PC-9 (cell line): Measurements from ENCODE around the gene ANKRD36C. TPM values are rescaled to one million over a fixed set of nuclear protein-coding genes. Genes with fewer than 3 reads are reported as not detected.
"Not testable (repeated sequence)": the region's sequence is repeated elsewhere in the genome, so short reads cannot be mapped to it uniquely, and the experiment has no call there.

Experiments
- BruUV-seq: library from RNA; stranded (reverse); fragments of 400-500 nt; replicated peaks from 2 replicates; lab custom pipeline; 2021; lab: Mats Ljungman, UMichigan
- CTCF ChIA-PET: fragments of 300-600 bp; sonication (Branson Sonifier 250); formaldehyde crosslinking; loops from one replicate; lab custom pipeline; 2022; ENCODE audit warnings: antibody characterized with exemption; lab: Charles Lee
- POLR2A ChIA-PET: fragments of 300-600 bp; sonication (Branson Sonifier 250); formaldehyde crosslinking; loops from one replicate; lab custom pipeline; 2022; ENCODE audit warnings: antibody characterized with exemption; ENCODE audit not compliant: unreplicated experiment; lab: Charles Lee
- DNase-seq, 2 experiments: peaks; one replicate each; pipeline versions ENCODE4 v3.0.0 to v3.0.0-alpha.2; 2015 to 2022; ENCODE audit warnings: mixed read lengths in 1 of 2
- H2AFZ ChIP-seq: fragments of 200-600 bp; sonication (generic); 2 replicates; pipeline ENCODE4 v1.8.1; 2017; ENCODE audit warnings: antibody characterized with exemption
- H3F3A ChIP-seq: fragments of 200-600 bp; sonication (generic); 2 replicates; pipeline ENCODE4 v1.8.1; 2017; ENCODE audit warnings: antibody characterized with exemption, mild to moderate bottlenecking, low read depth; ENCODE audit not compliant: insufficient read depth
- H3K27ac ChIP-seq: fragments of 200-600 bp; sonication (generic); 2 replicates; pipeline ENCODE4 v1.6.1; 2016; ENCODE audit warnings: mixed run types
- H3K27me3 ChIP-seq: fragments of 200-600 bp; sonication (generic); 2 replicates; pipeline ENCODE4 v1.6.1; 2016; ENCODE audit warnings: low read depth, mixed run types; ENCODE audit not compliant: insufficient read depth
- H3K36me3 ChIP-seq: fragments of 200-600 bp; sonication (generic); 2 replicates; pipeline ENCODE4 v1.6.1; 2016; ENCODE audit warnings: low read depth, mixed run types
- H3K4me1 ChIP-seq: fragments of 200-600 bp; sonication (generic); replicated peaks from 2 replicates; pipeline ENCODE4 v1.6.1; 2016; ENCODE audit warnings: mixed run types; ENCODE audit not compliant: insufficient read depth
- H3K4me2 ChIP-seq: fragments of 200-600 bp; sonication (generic); 2 replicates; pipeline ENCODE4 v1.6.1; 2017; ENCODE audit warnings: mixed run types
- H3K4me3 ChIP-seq: fragments of 200-600 bp; sonication (generic); 2 replicates; pipeline ENCODE4 v1.6.1; 2016; ENCODE audit warnings: mixed run types
- H3K79me2 ChIP-seq: fragments of 200-600 bp; sonication (generic); 2 replicates; pipeline ENCODE4 v1.6.1; 2017; ENCODE audit warnings: low read depth, mixed run types
- H3K9me2 ChIP-seq: fragments of 200-600 bp; sonication (generic); 2 replicates; pipeline ENCODE4 v1.8.1; 2017; ENCODE audit warnings: mild to moderate bottlenecking; ENCODE audit not compliant: insufficient read depth
- H3K9me3 ChIP-seq: fragments of 200-600 bp; sonication (generic); 2 replicates; pipeline ENCODE4 v1.8.1; 2016; ENCODE audit warnings: low read depth; ENCODE audit not compliant: insufficient read depth
- H4K20me1 ChIP-seq: fragments of 200-600 bp; sonication (generic); 2 replicates; pipeline ENCODE4 v1.8.1; 2017; ENCODE audit not compliant: insufficient read depth
- EZH2 ChIP-seq: fragments of 200-600 bp; sonication (generic); IDR thresholded peaks from 2 replicates; pipeline ENCODE4 v1.8.0; 2017; ENCODE audit warnings: antibody characterized with exemption, low read depth
- intact Hi-C: fragments of 100-400 bp; cut with micrococcal nuclease; formaldehyde crosslinking; loops from one replicate; pipeline ENCODE4 v1.10.0; 2022; ENCODE audit not compliant: unreplicated experiment
- total RNA-seq: library from RNA; stranded (reverse); gene quantifications from 2 replicates; pipeline ENCODE4 v1.2.3, GENCODE V29; 2021
- TF ChIP-seq, protein P1 (sequence below): fragments of 200-600 bp; sonication (generic); conservative IDR thresholded peaks from 2 replicates; pipeline ENCODE4 v1.6.1; 2017; ENCODE audit warnings: mixed run types, antibody characterized with exemption, mild to moderate bottlenecking, moderate library complexity

The ANKRD36C gene
- total RNA-seq, 1 experiment from 2014 or later = 28.3 TPM

DNA sequence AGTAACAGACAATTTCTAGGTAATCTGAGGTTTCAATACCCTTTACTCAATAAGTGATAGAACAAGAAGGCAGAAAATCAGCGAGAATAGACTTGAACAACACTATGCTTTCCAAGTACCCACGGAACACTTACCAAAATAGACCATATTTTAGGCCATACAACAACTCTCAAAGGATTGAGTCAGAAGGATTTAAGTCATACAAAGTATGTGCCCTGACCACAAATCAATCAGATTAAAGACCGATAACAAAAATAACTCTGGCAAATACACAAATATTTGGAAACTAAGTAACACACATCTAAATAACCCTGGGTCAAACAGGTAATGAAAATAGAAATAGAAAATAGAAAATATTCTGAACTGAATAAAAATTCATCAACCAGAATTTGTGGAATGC is 129.5 kb downstream of the ANKRD36C start:
- peak in 1 of 2 experiments; percentile 74 for DNase-seq
- H3K36me3 ChIP-seq, H3K27me3 ChIP-seq, H3K9me2 ChIP-seq, H3K79me2 ChIP-seq, H3K9me3 ChIP-seq, H3K4me3 ChIP-seq, H3F3A ChIP-seq, POLR2A ChIA-PET, intact Hi-C loops, BruUV-seq, CTCF ChIA-PET, H4K20me1 ChIP-seq, H3K27ac ChIP-seq, H2AFZ ChIP-seq, H3K4me2 ChIP-seq: not testable (repeated sequence)
- H3K4me1 ChIP-seq = peaks cover 11% of the 10 kb centered on the region

DNA sequence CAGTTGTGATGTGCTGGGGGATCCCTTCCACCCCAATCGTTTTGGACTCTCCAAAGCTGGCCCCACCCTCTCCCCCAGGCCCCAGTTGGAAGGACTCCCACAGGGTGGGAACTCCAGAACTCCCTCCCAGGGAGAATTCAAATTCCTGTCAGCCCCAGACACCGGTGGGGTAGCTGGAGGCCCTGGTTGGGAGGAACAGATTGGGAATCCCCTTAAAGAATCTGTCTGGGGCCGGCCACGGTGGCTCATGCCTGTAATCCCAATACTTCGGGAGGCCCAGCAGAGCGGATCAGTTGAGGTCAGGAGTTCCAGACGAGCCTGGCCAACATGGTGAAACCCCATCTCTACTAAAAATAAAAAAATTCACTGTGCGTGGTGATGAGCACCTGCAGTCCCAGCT is 155.5 kb downstream of the ANKRD36C start:
- ChIA-PET POLR2A (no interaction called here), CTCF (no interaction called here)
- no TSS peak for BruUV-seq

DNA sequence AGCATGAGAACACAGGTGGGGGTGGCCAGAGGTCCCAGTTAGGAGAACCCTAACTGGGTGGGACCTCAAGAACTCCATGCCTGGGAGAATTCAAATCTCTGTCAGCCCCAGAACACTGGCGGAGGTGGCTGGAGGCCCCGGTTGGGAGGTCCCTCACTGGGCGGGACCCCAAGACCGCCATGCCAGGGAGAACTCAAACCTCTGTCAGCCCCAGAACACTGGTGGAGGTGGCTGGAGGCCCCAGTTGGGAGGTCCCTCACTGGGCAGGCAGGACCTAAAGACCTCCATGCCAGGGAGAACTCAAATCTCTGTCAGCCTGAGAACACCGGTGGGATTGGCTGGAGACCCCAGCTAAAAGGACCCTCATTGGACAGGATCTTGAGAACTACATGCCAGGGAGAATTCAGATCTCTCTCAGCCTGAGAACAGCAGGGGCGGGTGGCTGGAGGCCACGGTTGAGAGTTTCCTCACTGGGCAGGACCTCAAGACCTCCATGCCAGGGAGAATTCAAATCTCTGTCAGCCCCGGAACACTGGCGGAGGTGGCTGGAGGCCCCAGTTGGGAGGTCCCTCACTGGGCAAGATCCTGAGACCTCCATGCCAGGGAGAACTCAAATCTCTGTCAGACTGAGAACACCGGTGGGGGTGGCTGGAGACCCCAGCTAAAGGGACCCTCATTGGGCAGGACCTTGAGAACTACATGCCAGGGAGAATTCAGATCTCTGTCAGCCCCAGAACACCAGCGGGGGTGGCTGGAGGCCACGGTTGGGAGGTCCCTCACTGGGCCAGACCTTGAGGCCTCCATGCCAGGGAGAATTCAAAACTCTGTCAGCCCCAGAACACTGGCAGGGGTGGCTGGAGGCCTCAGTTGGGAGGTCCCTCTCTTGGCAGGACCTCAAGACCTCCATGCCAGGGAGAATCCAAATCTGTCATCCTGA is 157.3 kb downstream of the ANKRD36C start:
- DNase-seq, H3K4me2 ChIP-seq, H3K4me1 ChIP-seq, H3K36me3 ChIP-seq, H3K4me3 ChIP-seq, BruUV-seq, H3K27me3 ChIP-seq, POLR2A ChIA-PET, H3K79me2 ChIP-seq, H3F3A ChIP-seq, CTCF ChIA-PET, intact Hi-C loops, H3K9me2 ChIP-seq, H2AFZ ChIP-seq, H4K20me1 ChIP-seq, H3K27ac ChIP-seq, H3K9me3 ChIP-seq: not testable (repeated sequence)

More for the DNA sequence above, 155.5 kb downstream of the ANKRD36C start:
- Histone ChIP-seq H3K4me1 (no peaks in the 10 kb centered on the region), H4K20me1 (no peaks in the 10 kb centered on the region), H3K4me3 (no peak overlapping the region), H3K4me2 (no peak overlapping the region), H3K27me3 (no peaks in the 10 kb centered on the region), H3K27ac (no peak overlapping the region), H2AFZ (no peak overlapping the region), H3K36me3 (0 out of 2 replicates have a peak, but pooled peaks cover 3% of the 10 kb centered on the region), H3K9me3 (no peaks in the 10 kb centered on the region; the same call in 1 of the 2 replicates), H3K79me2 (no peaks in the 10 kb centered on the region), H3K9me2 (no peaks in the 10 kb centered on the region), H3F3A (no peaks in the 10 kb centered on the region)
- no peak for DNase-seq
- intact Hi-C loops = no loop called here
- TF ChIP-seq, protein P1, sequence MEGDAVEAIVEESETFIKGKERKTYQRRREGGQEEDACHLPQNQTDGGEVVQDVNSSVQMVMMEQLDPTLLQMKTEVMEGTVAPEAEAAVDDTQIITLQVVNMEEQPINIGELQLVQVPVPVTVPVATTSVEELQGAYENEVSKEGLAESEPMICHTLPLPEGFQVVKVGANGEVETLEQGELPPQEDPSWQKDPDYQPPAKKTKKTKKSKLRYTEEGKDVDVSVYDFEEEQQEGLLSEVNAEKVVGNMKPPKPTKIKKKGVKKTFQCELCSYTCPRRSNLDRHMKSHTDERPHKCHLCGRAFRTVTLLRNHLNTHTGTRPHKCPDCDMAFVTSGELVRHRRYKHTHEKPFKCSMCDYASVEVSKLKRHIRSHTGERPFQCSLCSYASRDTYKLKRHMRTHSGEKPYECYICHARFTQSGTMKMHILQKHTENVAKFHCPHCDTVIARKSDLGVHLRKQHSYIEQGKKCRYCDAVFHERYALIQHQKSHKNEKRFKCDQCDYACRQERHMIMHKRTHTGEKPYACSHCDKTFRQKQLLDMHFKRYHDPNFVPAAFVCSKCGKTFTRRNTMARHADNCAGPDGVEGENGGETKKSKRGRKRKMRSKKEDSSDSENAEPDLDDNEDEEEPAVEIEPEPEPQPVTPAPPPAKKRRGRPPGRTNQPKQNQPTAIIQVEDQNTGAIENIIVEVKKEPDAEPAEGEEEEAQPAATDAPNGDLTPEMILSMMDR = no peak
- no peak for TF ChIP-seq EZH2

DNA sequence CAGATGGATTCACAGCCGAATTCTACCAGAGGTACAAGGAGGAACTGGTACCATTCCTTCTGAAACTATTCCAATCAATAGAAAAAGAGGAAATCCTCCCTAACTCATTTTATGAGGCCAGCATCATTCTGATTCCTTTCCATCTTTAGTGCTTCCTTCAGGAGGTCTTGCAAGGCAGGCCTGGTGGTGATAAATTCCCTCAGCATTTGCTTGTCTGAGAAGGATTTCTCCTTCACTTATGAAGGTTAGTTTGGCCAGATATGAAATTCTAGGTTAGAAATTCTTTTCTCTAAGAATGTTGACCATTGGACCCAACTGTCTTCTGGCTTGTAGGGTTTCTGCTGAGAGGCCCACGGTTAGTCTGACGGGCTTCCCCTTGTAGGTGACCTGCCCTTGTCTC is 167.4 kb downstream of the ANKRD36C start:
- H3K4me1 ChIP-seq, H3K27ac ChIP-seq, H3K79me2 ChIP-seq, H3K4me3 ChIP-seq, H3K36me3 ChIP-seq, POLR2A ChIA-PET, H3K4me2 ChIP-seq, H3K27me3 ChIP-seq, CTCF ChIA-PET, H2AFZ ChIP-seq, BruUV-seq, H3F3A ChIP-seq, H3K9me2 ChIP-seq, intact Hi-C loops, DNase-seq, H4K20me1 ChIP-seq: not testable (repeated sequence)
- peaks cover 74% of the 10 kb centered on the region for H3K9me3 ChIP-seq

DNA sequence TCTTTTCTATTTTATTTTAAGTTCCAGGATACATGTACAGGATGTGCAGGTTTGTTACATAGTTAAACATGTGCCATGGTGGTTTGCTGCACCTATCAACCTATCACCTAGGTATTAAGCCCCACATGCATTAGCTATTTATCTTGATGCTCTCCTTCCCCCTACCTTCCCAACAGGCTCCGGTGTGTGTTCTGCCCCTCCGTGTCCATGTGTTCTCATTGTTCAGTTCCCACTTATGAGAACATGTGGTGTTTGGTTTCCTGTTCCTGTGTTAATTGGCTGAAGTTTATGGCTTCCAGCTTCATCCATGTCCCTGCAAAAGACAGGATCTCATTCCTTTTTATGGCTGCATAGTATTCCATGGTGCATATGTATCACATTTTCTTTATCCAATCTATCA is 174.1 kb downstream of the ANKRD36C start:
- H3K36me3 ChIP-seq, H3K9me2 ChIP-seq, CTCF ChIA-PET, H3K79me2 ChIP-seq, H3K27ac ChIP-seq, H3K4me3 ChIP-seq, H3K4me1 ChIP-seq, H2AFZ ChIP-seq, DNase-seq, H3F3A ChIP-seq, H3K4me2 ChIP-seq, POLR2A ChIA-PET, H3K27me3 ChIP-seq, H4K20me1 ChIP-seq, BruUV-seq, intact Hi-C loops: not testable (repeated sequence)
- H3K9me3 ChIP-seq = peaks cover 57% of the 10 kb centered on the region

DNA sequence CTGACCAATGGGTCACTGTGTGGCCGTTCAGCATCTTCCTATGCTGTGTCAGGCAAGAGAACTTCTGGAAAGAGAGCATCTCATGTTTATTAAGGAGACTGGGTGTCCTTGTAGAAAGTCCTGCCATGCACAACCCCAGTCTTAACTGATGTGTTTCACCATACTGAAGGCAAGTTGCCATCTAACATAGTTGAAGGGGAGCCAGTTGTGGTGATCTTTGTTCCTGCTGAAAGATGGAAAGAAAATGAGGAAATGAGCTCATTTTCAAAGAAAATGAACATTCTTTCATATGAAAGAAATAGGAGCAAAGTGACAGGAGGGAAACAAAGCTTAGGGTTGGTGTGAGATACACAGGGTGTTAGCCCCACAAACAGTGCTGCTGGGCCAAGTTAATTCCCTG is 178.3 kb downstream of the ANKRD36C start:
- BruUV-seq = not testable (repeated sequence)

More for the DNA sequence above, 178.3 kb downstream of the ANKRD36C start:
- H3K79me2 ChIP-seq, H4K20me1 ChIP-seq, H3K4me1 ChIP-seq, H3K27ac ChIP-seq, CTCF ChIA-PET, H3K9me2 ChIP-seq, H3K4me2 ChIP-seq, H3K4me3 ChIP-seq, H3F3A ChIP-seq, H3K27me3 ChIP-seq, POLR2A ChIA-PET, H3K36me3 ChIP-seq, intact Hi-C loops, H2AFZ ChIP-seq: not testable (repeated sequence)
- DNase-seq = peak in 1 of 2 experiments; percentile 19
- H3K9me3 ChIP-seq = peaks cover 28% of the 10 kb centered on the region
